ENCODE data around the gene CDR2L.
"Not testable (repeated sequence)": the region's sequence is repeated elsewhere in the genome, so short reads cannot be mapped to it uniquely, and the experiment has no call there.

Gene CDR2L

DNA sequence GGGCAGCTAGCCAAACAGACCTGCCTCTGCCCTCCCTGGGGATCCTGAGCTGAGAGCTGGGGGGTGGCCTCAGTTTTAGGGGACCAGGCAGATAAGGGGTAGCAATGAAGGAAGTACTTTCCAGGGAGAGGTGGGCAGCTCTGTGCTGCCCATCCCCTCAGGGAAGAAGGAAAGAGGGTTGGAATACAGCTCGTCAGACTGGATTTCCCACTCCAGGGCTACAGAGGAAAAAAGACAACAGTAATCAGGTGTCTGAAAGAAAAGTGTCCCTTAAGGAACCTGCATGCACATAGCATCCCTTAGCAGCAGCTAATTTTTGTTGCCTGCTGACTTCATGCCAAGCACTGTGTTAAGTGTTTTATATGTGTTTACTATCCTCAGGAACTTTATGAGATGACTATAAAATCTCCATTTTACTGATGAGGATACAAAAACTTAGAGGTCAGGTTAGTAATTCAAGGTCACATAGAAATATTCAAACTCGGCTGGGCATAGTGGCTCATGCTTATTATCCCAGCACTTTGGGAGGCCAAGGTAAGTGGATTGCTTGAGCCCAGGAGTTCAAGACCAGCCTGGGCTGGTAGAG is 21.8 kb downstream of the CDR2L start:
- DNase-seq (ENCODE audit: low read depth, low spot score) = no peak

DNA sequence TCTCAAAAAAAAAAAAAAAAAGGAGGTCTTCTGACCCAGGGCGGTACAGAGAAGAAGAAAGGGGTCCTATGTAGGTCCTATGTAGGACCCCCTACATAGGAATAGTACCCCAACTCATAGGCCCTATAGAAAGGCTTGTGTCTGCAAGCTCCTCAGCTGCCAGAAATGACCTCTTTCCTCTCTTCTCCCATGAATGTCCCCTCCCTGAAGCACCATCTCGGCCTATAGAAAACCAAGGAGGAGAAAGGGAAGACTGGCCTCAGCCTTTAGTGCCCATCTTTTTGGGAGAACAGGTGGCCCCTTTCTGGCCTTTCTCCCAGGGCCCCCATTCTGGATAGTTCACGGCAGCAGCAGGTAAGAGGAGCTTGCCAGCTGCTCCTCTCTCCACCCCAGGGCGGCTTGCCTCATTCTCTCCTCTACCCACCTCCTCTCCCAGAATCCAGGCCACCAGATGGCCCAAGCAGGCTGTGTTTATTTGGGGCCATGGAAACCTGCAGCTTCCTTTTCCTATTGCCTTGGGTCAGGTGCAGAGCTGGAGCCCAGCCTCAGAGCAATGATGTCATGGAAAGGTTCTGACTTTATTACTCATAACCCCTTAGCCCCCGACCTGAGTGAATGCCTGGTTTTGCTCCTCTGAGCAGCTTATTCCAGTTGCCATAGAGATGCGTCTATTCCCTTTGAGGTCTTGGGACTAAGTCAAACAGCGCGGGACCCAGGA is 23.4 kb downstream of the CDR2L start:
- no peak for DNase-seq (ENCODE audit: low read depth, low spot score)

DNA sequence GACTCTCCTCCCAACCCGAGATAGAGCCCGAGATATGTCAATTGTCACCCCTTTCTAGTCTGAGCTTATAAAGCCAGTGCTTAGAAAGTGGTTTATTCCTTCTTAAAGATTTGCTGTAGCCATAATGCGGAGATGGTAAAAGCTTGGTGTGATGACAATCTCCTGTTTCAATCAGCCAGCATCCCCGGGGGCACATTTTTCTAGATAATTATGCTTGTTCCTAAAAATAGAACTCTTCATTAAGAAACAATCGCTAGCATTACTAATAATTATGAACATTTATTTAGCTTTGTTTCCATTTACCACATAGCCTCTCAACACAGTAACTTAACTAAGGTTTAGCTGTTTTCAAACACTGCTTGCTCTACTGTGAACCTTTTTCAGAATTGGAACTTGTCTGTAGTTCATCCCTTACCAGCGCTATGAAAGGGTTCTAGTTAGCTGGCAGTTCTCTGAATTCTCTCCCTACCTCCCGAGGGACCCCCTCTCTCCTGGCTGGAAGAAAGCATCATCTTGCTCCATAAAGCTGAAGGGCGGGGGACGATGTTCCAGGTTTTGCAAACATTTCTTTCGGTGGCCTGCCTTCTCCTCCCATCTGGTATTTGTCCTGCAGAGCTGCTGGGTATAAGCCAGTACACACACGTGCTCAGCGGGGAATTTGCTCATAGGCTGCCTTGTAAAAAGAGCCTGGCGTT is 24.1 kb downstream of the CDR2L start:
- no peak for DNase-seq (ENCODE audit: low read depth, low spot score)

DNA sequence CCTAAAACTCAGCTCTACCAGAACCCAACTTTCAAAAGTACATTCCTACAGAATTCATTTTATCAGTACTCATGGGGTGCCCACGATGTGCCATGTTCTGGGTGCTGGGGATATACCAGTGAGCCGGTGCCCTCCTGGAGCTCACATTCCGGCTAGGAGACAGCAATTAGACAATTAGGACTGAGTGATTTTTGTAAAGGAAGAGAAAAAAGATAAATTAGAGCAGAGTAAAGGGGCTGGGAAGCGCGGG is 24.6 kb downstream of the CDR2L start:
- no peak for DNase-seq (ENCODE audit: low read depth, low spot score)

DNA sequence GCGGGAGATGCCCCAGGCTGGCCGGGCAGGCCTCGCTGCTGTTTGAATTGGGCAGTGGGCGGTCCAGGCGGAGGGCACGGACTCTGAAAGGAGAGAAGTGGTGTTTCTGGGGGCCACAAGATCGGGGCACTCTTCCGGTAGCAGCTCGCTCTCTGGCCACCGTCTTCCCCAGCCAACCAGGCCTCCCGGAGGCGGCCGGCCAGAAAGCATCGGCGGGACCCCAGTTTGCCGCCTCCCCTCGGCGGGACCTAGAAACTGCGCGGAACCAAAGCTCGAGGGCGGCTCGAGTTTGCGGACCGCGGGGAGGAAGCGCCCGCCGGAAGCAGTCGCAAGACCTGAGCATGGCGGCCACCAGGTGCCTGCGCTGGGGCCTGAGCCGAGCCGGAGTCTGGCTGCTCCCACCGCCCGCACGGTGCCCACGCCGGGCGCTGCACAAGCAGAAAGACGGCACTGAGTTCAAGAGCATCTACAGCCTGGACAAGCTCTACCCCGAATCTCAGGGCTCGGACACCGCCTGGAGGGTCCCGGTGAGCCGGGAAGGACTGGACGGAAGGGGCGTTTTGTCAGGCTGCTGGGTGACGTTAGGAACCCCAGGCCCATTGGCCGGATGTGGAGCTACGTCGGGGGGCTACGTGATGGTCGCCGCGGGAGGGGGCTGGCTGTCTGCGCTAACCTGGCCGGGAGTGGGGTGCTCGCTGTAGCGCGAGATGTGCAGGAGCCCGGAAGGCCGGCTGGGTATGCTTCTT is 25.1 kb downstream of the CDR2L start, which contains the start of gene MRPL58:
TSS of gene MRPL58 (plus strand) at position 325 of the 746 bp plus-strand sequence. CDS start at position 342, 17 bp downstream.
- DNase-seq (ENCODE audit: low read depth, low spot score) = peak; percentile 49

DNA sequence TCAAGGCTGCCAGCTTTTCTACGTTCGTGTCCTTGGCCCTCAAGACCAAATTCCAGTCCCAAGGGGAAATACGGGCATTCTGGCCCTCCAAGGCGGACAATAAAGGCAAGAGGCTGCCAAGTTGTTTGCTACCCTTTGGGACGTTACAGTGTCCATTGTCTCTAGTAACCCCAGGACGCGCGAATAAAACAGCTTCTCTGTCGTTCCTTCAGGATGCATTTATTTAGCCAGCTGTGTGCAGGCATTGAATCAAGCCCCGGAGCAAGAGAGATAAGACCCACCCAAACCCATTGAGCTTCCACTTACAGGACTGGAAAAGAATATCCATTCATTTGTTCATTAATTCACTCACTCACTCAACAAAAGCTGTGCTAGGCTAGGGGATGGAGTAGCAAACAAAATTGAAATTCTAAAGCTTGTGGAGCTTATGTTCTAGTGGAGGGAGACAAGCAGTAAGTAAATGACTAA is 25.7 kb downstream of the CDR2L start:
- DNase-seq (ENCODE audit: low read depth, low spot score) = no peak

DNA sequence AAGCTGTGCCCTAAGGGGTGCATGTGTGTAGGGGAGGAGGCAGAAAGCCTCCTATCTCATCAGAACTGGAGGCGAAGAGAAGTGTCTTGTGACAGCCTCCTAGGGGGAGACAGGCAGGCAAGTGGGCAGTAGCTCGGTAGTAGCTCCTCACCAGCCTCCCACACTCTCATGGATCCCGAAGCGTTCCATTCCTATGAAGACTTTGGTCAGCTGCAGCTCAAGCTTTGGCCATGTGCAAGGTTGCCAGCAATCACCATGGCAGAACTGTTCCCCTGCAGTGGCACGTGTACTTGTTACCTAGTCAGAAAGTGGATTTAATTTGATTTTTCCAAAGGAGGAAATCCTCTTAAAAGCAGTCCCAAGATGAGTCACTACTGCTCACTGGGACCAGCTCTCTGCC is 31.7 kb downstream of the CDR2L start:
- no peak for DNase-seq (ENCODE audit: low read depth, low spot score)

DNA sequence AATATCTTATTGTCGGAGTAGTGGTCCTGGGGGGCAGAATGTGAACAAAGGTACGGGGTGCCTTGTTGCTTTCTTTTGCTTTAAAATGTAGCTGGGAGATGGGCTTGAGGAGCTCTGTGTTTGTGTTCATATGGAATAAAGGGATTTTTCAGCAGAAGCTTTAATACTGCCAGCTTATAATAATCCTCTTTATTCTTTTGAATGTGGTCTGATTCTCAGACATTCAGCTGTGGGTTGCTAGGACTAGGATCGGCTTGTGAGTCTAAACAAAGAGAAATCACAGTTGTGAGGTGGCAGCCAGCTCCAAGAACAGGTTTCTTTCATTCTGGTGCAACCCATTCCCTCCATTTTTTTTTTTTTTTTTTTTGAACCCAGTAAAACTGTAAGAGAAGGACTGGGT is 32.3 kb downstream of the CDR2L start:
- DNase-seq (ENCODE audit: low read depth, low spot score) = no peak

DNA sequence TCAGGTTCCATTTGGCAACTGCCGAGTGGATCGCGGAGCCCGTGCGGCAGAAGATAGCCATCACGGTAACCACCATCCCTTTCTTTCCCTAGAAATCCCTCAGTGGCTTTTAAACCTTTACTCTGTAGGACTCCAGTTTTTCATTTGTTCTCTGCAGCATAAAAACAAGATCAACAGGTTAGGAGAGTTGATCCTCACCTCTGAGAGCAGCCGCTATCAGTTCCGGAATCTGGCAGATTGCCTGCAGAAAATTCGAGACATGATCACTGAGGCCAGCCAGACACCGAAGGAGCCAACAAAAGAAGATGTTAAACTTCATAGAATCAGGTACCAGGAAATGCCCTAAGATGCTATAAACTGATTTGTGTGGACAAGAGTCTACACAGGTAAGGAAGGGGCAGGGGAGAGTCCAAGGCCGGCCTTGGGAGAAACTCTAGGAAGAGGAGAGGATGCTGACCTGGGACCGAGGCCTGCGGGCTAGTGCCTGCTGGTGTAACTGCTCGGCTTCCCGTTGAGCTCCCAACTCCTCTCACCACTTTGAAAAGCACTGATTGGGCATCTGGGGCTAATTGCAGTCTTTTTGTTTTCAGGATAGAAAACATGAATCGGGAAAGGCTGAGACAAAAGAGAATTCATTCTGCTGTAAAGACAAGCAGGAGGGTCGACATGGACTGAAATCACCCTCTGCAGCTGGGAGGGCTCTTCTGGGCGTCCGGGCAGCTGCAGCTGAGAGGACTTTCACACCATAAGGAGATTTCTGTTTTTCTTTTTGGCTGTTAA is 33.1 kb downstream of the CDR2L start:
- no peak for DNase-seq (ENCODE audit: low read depth, low spot score)

DNA sequence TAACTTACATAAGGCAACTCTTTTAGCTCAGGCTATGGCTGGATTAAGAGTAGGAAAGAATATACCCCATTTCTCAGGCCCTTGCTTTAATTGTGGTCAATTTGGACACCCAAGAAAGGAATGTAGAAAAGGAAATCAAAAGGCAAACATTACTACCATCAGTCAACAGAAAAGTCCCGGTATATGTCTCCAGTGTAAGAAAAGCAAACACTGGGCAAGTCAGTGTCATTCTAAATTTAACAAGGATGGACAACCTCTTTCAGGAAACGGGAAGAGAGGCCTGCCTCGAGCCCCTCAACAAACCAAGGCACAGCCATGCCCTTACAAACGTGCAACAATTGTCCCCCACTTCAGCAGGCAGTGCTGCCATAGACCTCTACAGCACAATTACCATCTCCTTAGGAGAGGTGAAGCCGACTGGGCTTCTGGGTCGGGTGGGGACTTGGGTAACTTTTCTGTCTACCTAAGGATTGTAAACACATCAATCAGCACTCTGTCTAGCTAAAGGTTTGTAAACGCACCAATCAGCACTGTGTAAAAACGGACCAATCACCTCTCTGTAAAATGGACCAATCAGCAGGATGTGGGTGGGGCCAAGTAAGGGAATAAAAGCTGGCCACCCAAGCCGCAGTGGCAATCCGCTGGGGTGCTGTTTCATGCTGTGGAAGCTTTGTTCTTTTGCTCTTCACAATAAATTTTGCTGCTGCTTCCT is 37.4 kb downstream of the CDR2L start:
- DNase-seq (ENCODE audit: low read depth, low spot score) = no peak

DNA sequence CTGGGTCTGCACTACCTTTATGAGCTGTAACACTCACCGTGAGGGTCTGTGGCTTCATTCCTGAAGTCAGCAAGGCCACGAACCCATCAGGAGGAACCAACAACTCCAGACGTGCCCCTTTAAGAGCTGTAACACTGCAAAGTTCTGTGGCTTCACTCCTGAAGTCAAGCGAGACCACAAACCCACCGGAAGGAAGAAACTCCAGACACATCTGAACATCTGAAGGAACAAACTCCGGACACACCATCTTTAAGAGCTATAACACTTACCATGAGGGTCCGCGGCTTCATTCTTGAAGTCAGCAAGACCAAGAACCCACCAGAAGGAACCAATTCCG is 37.9 kb downstream of the CDR2L start:
- not testable (repeated sequence) for DNase-seq (ENCODE audit: low read depth, low spot score)

DNA sequence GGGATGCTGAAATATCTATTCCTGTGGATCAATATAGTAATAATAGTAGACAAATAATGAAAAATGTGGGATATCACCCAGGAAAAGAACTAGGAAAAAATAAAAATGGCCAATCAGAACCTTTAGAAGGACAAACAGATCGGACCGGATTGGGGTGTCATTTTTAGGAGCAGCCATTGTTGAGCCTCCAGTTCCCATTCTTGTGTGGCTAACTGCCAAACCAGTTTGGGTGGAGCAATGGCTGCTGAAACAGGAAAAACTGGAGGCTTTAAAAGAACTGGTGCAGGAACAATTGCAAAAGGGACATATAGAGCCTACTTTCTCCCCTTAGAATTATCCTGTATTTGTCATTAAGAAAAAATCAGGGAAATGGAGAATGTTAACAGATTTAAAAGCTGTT is 39.2 kb downstream of the CDR2L start:
- not testable (repeated sequence) for DNase-seq (ENCODE audit: low read depth, low spot score)

DNA sequence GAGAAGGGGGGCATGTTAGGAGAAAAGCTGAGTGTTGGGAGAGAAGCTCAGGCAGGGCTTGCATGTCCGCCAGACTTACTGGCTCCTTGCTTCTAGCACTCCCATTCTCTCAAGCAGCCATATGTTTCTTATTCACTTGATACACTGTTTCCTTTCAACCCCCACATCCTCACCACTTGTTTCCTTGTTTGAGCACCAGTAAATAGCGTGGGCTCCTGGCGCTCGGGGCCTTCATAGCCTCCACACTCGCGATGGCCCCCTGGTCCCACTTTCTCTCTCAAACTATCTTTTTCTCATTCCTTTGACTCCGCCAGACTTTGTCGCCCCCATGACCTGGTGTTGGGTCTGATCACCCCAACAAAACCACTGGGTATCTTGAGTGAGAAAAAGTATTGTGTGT is 42.7 kb downstream of the CDR2L start:
- DNase-seq (ENCODE audit: low read depth, low spot score) = no peak

DNA sequence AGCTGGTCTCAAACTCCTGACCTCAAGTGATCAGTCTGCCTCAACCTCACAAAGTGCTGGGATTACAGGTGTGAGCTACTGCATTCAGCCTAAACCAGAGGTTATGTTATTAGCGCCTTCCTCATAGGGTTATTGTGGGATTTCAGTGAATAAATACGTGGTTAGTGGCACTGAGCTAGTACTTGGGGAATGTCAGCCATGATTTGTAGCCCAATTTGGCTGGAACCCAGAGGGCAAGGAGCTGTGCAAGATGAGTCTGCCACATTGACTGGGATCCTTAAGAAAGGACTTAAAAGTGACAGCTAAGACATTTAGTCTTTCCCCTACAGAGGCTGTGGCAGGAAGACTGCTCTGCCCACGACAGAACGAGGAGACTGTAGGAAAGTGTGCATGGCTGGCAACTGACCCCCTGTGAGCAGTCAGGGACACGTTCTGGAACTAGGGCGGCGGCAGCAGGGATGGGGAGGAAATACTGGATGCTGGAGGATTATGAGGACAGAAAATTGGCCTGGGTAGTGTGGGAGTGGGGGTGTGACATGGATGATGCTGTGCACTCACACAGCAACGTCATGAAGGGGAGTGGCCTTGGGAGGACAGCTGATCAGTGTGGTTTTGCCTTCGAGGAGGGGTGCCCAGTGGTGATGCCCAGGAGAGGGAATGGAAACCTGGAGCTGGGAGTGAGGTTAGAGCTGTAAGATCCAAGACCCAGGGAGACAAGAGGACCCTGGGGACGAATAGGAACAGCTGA is 44.7 kb downstream of the CDR2L start:
- DNase-seq (ENCODE audit: low read depth, low spot score) = peak; percentile 34

DNA sequence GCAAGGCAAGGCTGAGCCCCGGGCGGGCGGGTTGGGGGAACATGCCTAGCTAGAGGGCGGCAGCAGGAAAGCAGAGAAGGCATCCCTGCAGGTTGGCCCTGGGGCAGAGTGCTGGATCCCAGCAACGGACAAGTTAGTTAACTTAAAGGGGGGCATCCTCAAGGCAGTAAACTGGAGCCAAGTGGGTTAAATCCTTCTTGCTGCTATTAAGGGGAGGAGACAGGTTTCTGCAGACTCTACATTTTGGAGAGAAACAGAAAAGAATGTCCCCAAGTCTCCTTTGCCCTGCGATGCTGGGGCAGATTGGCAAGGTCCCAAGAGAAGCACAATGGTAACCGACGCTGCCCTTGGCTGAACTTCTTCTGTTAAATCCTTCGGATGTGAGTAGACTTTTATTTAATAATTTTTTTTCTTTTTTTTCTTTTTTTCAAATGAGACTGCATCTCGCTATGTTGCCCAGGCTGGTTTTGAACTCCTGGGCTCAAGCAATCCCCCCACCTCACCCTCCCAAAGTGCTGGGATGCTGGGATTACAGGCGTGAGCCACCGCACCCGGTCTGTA is 45.4 kb downstream of the CDR2L start:
- no peak for DNase-seq (ENCODE audit: low read depth, low spot score)

DNA sequence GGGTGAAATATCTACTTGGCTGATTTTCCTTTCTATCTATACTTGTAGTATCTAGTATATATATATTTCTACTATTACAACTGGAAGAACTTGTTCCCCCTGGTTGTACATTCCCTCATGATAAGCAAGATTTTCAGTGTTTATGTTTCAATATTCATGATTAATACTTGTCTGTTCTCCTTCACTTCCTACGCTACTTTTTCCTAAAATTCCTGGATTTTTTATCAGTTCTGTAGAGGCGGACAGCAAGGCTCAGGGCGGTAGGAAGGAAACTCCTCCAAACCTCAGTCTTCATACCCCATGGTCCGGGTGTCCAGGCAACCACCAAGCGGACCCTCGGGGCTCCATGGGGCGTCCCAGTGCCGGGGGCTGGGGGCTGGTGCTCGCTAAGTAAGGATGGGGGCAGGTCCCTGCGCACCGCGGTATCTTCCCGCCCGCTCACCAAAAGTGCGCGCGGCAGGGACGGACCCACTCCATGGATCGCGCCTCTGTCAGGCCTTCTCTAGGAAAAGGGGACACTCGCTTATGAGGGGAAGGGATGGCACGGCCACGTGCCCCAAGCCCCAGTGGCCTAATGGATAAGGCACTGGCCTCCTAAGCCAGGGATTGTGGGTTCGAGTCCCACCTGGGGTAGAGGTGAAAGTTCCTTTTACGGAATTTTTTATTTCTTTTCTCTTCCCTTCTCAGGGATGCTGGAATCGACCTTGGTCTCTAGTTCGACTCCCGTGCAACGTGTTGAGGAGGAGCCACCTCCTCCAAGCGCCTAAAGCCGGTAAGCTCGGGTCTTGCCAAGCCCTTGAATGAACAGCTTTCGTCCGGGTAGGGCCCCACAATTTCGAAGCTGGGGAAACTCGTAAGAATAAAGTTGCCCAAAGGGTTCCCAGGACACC is 46.2 kb downstream of the CDR2L start:
- peak; percentile 69 for DNase-seq (ENCODE audit: low read depth, low spot score)

DNA sequence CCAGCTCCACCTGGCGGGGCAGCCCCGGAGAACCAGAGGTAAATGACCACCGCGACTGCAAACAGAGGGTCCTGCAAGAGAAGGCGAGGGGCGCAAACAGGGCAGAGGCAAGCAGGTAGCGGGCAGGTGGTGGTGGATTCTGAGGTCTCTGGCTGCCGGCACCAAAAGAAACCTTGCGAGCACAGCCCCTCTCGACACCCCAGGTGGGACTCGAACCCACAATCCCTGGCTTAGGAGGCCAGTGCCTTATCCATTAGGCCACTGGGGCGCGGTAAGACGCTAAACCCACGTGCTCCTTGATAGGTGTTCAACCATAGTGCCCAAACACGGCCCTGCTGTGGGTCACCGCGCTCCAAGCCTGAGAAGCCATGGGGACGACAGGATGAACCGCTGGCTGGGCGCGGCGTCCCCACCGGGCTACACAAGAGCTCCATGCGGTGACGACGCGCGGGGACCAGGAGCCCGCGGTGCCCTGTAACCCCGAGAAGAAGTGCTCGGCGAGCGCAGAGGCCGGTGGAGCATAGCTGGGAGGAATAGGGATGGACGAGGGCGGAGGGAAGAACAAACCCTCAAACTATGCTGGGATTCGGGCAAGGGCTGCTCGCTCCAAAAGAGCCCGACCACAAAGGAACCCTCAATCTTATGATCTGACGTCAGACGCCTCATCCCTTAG is 46.9 kb downstream of the CDR2L start:
- peak; percentile 69 for DNase-seq (ENCODE audit: low read depth, low spot score)

DNA sequence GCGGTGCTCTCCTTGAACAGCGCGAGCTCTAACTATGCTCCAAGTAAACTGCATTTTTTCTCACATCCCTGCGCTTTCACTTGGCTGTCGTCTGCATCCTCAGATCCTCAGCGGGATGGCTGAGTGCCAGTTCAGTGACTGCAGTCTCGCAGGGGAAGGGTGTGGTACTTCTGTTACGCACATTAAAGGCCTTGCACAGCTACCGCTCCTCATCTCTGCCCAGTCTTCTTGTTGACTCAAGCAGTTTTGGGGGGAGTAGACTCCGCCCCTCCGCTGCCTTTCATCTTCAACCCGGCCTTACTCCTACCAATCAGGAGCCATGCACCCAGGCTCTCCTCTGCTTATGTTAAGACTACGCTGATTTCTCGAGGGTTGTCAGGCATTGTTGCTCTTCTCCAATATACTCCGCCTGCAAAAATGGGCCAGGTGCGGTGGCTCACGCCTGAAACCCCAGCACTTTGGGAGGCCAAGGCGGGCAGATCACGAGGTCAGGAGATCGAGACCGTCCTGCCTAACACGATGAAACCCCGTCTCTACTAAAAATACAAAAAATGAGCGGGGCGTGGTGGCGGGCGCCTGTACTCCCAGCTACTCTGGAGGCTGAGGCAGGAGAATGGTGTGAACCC is 49.3 kb downstream of the CDR2L start:
- DNase-seq (ENCODE audit: low read depth, low spot score) = peak; percentile 50

All from activated CD4-positive, CD25-positive, alpha-beta regulatory T cell treated with anti-CD3 and anti-CD28 coated beads, Interleukin-2, amount 50 U/mL, for 16 hours (primary cell).